ENCODE results near the gene HOPX. TPM values are rescaled to one million over a fixed set of nuclear protein-coding genes. Genes with fewer than 3 reads are reported as not detected.

Gene HOPX
- total RNA-seq, 1 donor: 0.36 TPM

DNA sequence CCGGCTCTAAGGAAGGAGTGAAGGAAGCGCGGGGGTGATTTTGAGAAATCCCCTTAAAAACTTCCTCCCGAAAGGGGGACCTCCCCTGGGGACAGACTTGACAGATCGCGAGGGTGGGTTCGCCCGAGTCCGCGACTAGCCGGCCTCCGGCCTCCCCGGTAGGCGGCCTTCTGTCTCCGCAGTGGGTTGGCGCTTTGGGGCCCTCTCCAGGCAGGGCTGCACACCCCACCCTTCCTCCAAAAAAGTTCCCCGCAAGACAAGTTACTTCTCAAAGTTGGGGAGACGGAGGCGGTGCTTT is 24.8 kb downstream of the HOPX start:
- TF ChIP-seq, protein P1, sequence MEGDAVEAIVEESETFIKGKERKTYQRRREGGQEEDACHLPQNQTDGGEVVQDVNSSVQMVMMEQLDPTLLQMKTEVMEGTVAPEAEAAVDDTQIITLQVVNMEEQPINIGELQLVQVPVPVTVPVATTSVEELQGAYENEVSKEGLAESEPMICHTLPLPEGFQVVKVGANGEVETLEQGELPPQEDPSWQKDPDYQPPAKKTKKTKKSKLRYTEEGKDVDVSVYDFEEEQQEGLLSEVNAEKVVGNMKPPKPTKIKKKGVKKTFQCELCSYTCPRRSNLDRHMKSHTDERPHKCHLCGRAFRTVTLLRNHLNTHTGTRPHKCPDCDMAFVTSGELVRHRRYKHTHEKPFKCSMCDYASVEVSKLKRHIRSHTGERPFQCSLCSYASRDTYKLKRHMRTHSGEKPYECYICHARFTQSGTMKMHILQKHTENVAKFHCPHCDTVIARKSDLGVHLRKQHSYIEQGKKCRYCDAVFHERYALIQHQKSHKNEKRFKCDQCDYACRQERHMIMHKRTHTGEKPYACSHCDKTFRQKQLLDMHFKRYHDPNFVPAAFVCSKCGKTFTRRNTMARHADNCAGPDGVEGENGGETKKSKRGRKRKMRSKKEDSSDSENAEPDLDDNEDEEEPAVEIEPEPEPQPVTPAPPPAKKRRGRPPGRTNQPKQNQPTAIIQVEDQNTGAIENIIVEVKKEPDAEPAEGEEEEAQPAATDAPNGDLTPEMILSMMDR (IDR thresholded peaks at IDR 0.05; ENCODE audit: insufficient read depth, low read length): peak; percentile 27

GRCh38 chr4:56655627-56656345 is 25.3 kb downstream of the HOPX start:
- DNase-seq (ENCODE audit: low read depth): no peak
- TF ChIP-seq, protein P1 (IDR thresholded peaks at IDR 0.05; ENCODE audit: insufficient read depth, low read length): no peak
- H3K4me3 ChIP-seq (ENCODE audit: low read depth, low read length): peak overlapping the region; percentile 62

More for the DNA sequence above, 24.8 kb downstream of the HOPX start:
- DNase-seq (ENCODE audit: low read depth): no peak
- H3K4me3 ChIP-seq (ENCODE audit: low read depth, low read length): peak overlapping the region; percentile 62

DNA sequence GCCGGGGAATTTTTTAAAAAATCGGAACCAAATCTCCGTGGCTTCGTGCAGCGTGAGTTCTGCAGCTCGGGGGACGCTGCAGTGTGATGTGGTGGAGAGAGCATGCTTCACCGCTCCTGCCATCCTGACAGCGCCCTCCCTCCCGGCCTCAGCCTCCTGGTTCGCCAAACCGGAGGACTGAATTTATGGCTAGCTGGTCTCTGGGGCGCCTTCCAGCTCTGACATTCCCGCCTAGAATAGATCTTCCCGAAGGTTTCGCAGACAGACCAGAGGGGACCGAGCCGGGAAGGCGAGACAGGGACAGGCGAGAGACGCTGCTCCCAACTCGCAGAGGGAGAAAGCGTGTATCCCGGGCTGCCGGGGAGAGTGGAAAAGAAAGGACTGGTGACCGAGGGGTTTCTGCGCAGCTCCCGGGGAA is 25.9 kb downstream of the HOPX start:
- no peak for DNase-seq (ENCODE audit: low read depth)
- TF ChIP-seq, protein P1 (IDR thresholded peaks at IDR 0.05; ENCODE audit: insufficient read depth, low read length): no peak
- peak overlapping the region; percentile 62 for H3K4me3 ChIP-seq (ENCODE audit: low read depth, low read length)

DNA sequence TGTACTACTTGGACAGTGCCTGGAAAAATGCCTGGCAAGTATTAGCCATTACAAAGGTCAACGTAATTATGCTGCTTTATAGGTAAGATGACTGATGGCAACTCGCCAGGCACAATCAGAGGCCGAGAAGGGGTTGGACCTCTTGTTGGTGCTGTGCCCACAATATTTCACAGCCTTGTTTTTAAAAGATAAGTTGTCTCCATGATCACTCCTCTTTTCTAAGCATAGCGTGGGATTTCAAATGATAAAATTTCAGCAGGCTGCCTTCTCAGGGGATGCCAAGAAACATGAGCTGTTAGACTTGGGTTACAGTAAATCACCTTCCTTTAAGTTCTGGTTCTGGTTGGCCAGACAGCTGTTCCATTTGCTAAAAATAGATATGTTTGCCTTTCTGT is 26.9 kb downstream of the HOPX start:
- TF ChIP-seq, protein P1 (IDR thresholded peaks at IDR 0.05; ENCODE audit: insufficient read depth, low read length): no peak
- no peak overlapping the region for H3K4me3 ChIP-seq (ENCODE audit: low read depth, low read length)
- DNase-seq (ENCODE audit: low read depth): peak; percentile 60

GRCh38 chr4:56653461-56654237 is 27.4 kb downstream of the HOPX start:
- DNase-seq (ENCODE audit: low read depth): no peak
- TF ChIP-seq, protein P1 (IDR thresholded peaks at IDR 0.05; ENCODE audit: insufficient read depth, low read length): no peak
- H3K4me3 ChIP-seq (ENCODE audit: low read depth, low read length): no peak overlapping the region

GRCh38 chr4:56652196-56652595 is 28.9 kb downstream of the HOPX start:
- H3K4me3 ChIP-seq (ENCODE audit: low read depth, low read length): no peak overlapping the region
- no peak for DNase-seq (ENCODE audit: low read depth)
- TF ChIP-seq, protein P1 (IDR thresholded peaks at IDR 0.05; ENCODE audit: insufficient read depth, low read length): no peak

Measured in fibroblast of the aortic adventitia (primary cell).